NCI-H2227 treated with DMSO at 0.1 percent for 48 hours (cell line): ENCODE results near the gene WDR5B.
"Not testable (repeated sequence)": the region's sequence is repeated elsewhere in the genome, so short reads cannot be mapped to it uniquely, and the experiment has no call there.

Experiments used
- DNase-seq: peaks from one replicate; lab custom pipeline; 2025; lab: John Stamatoyannopoulos, UW

The WDR5B gene

GRCh38 chr3:122365582-122366378 lies 50.1 kb downstream of the WDR5B start:
- DNase-seq, result not testable (repeated sequence)

GRCh38 chr3:122365073-122365472 lies 50.8 kb downstream of the WDR5B start:
- DNase-seq, result no peak

DNA sequence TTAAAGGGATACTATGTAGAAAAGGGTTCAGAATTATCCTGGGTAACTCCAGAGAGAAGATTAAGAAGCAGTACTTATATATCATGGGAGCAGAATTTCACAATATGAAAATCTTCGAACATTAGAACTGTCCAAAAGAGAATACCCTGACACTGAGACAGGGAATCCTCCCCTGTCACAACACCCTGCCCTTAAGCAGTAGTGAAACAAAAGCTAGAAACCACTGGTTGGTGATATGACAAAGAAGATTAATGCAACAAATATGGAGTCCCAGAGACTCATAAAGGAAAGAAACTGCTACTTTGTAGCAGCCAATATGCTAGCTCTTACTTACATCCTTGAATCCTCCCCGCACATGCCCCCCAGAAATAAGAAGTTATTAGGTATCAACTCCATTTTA lies 51.4 kb downstream of the WDR5B start:
- DNase-seq, result no peak
